GM12878 (cell line): ENCODE results near the gene GOSR2. TPM values are rescaled to one million over a fixed set of nuclear protein-coding genes. Genes with fewer than 3 reads are reported as not detected.

ENCODE experiments used
- ATAC-seq: fragments of 200-7000 bp; cut with Tn5 transposase; 3 replicates; pipeline ENCODE4 v1.9.1; 2020; ENCODE audit warnings: mild to moderate bottlenecking, moderate library complexity
- BruUV-seq: library from RNA; stranded (reverse); fragments of 400-500 nt; replicated peaks from 2 replicates; lab custom pipeline; 2021; lab: Mats Ljungman, UMichigan
- CTCF ChIA-PET: fragments of 300-600 bp; sonication (Branson Sonifier 250); formaldehyde crosslinking; extraction: SDS; loops from one replicate; lab custom pipeline; 2021; ENCODE audit warnings: inconsistent platforms; lab: Yijun Ruan, JAX
- POLR2A ChIA-PET: fragments of 350-600 bp; formaldehyde crosslinking; extraction: SDS; loops from one replicate; lab custom pipeline; 2021; ENCODE audit warnings: inconsistent platforms; lab: Charles Lee
- RAD21 ChIA-PET: fragments of 300-600 bp; sonication (Branson Sonifier 250); formaldehyde crosslinking; loops from one replicate; lab custom pipeline; 2023; ENCODE audit warnings: antibody characterized with exemption; ENCODE audit not compliant: unreplicated experiment; lab: Charles Lee
- SMC1A ChIA-PET: fragments of 300-600 bp; sonication (Branson Sonifier 250); formaldehyde crosslinking; loops from one replicate; lab custom pipeline; 2023; ENCODE audit not compliant: unreplicated experiment, uncharacterized antibody; lab: Charles Lee
- DNase-seq: peaks from one replicate; pipeline ENCODE4 v3.0.0-alpha.2; 2011; ENCODE audit warnings: low read depth, low spot score
- FAIRE-seq: peaks from 3 replicates; lab custom pipeline; 2011; peaks lifted over from hg19 to GRCh38; lab: Jason Lieb, UNC
- H2AFZ ChIP-seq: 2 replicates; pipeline ENCODE4 v1.6.0; 2011; ENCODE audit warnings: low read depth, low read length, control low read depth; ENCODE audit not compliant: control insufficient read depth
- H3K27ac ChIP-seq: 2 replicates; pipeline ENCODE4 v1.5.1; 2011; ENCODE audit warnings: control low read depth; ENCODE audit not compliant: control insufficient read depth, insufficient read depth
- H3K27me3 ChIP-seq, 2 experiments: replicated peaks in 1 of 2; 2 replicates each; pipeline versions ENCODE4 v1.6.0 to v1.6.1; 2011; ENCODE audit warnings: low read length in 1 of 2; ENCODE audit not compliant: control insufficient read depth in 2 of 2, insufficient read depth in 2 of 2
- H3K36me3 ChIP-seq, 2 experiments: 2 replicates each; pipeline ENCODE4 v1.5.1; 2011; ENCODE audit warnings: low read length in 1 of 2; ENCODE audit not compliant: control insufficient read depth in 2 of 2, insufficient read depth in 2 of 2
- H3K4me1 ChIP-seq: 2 replicates; pipeline ENCODE4 v1.6.1; 2011; ENCODE audit warnings: mild to moderate bottlenecking, low read length, moderate library complexity, mixed read lengths; ENCODE audit not compliant: control insufficient read depth, insufficient read depth
- H3K4me2 ChIP-seq: 2 replicates; pipeline ENCODE4 v1.6.0; 2011; ENCODE audit warnings: control low read depth; ENCODE audit not compliant: control insufficient read depth, insufficient read depth
- H3K4me3 ChIP-seq: fragments of 200-600 bp; sonication (generic); 2 replicates; pipeline ENCODE4 v1.5.1; 2016
- H3K79me2 ChIP-seq: 2 replicates; pipeline ENCODE4 v1.6.0; 2011; ENCODE audit warnings: low read length; ENCODE audit not compliant: control insufficient read depth, insufficient read depth
- H3K9ac ChIP-seq: 2 replicates; pipeline ENCODE4 v1.8.0; 2011; ENCODE audit warnings: low read length, control low read depth, mixed read lengths; ENCODE audit not compliant: control insufficient read depth, insufficient read depth
- H3K9me3 ChIP-seq: replicated peaks from 3 replicates; pipeline ENCODE4 v1.5.1; 2011; ENCODE audit warnings: mild to moderate bottlenecking, low read length; ENCODE audit not compliant: control insufficient read depth, insufficient read depth
- H4K20me1 ChIP-seq: 2 replicates; pipeline ENCODE4 v1.6.0; 2011; ENCODE audit not compliant: control insufficient read depth, insufficient read depth
- BACH1 ChIP-seq: fragments of 450-650 bp; IDR thresholded peaks from 2 replicates; pipeline ENCODE4 v1.6.1; 2017; ENCODE audit warnings: mild to moderate bottlenecking, borderline replicate concordance
- BRCA1 ChIP-seq: IDR thresholded peaks from 2 replicates; pipeline ENCODE4 v1.6.1; 2011; ENCODE audit warnings: low read depth, low read length, improper control_type of control experiment
- FOXM1 ChIP-seq: IDR thresholded peaks from 2 replicates; pipeline ENCODE4 v1.6.1; 2012; ENCODE audit warnings: low read depth, mild to moderate bottlenecking, inconsistent platforms, low read length, moderate library complexity
- HDAC2 ChIP-seq: fragments of 200-600 bp; sonication (generic); IDR thresholded peaks from 2 replicates; pipeline ENCODE4 v1.6.1; 2017
- IRF3 ChIP-seq: fragments of 450-650 bp; IDR thresholded peaks from 2 replicates; pipeline ENCODE4 v1.6.1; 2014; ENCODE audit warnings: mild to moderate bottlenecking
- NR2C1 ChIP-seq: fragments of 450-650 bp; IDR thresholded peaks from 2 replicates; pipeline ENCODE4 v1.6.1; 2017; ENCODE audit warnings: antibody characterized with exemption, mild to moderate bottlenecking, moderate library complexity
- PAX8 ChIP-seq: fragments of 450-650 bp; IDR thresholded peaks from 2 replicates; pipeline ENCODE4 v1.6.1; 2017; ENCODE audit warnings: mild to moderate bottlenecking, moderate library complexity
- YY1 ChIP-seq: IDR thresholded peaks from 2 replicates; pipeline ENCODE4 v1.6.1; 2011; ENCODE audit warnings: low read depth, mild to moderate bottlenecking, low read length
- whole genome bisulfite sequencing: methylation state at CpG from one replicate; pipeline ENCODE4 v1.1.6; 2016; ENCODE audit warnings: low lambda C conversion rate; ENCODE audit not compliant: insufficient replicate concordance, insufficient coverage; ENCODE audit errors: missing lambda C conversion rate; 5-methylcytosine and 5-hydroxymethylcytosine counted together
- in situ Hi-C: fragments of 300-500 bp; cut with MboI; formaldehyde crosslinking; loops from 9 replicates; pipeline ENCODE4 v1.14.3; 2018; ENCODE audit warnings: mixed read lengths
- intact Hi-C: fragments of 100-400 bp; cut with micrococcal nuclease; formaldehyde crosslinking; loops from one replicate; pipeline ENCODE4 v1.14.2; 2022; ENCODE audit not compliant: unreplicated experiment
- polyA plus RNA-seq, 11 experiments: library from polyadenylated mRNA; depleted of rRNA in 4 of 11; unstranded in 6 of 11; stranded (reverse) in 5 of 11; fragments of >200 nt; fragmentation: Nextera tagmentation in 4 of 11; fragmentation: Illumina TruSeq in 1 of 11; extraction: Ambion mirVana in 4 of 11; extraction: Trizol in 1 of 11; gene quantifications; 1 replicate in 1 of 11; 2 replicates in 10 of 11; pipeline versions ENCODE4 v1.2.1 to v1.2.3, GENCODE V29; 2011 to 2016; ENCODE audit warnings: inconsistent platforms in 2 of 11, missing spikeins in 2 of 11, low read depth in 1 of 11
- total RNA-seq, 4 experiments: library from RNA; depleted of rRNA in 3 of 4; stranded (reverse); fragments of >200 nt in 3 of 4; fragmentation: Illumina TruSeq in 1 of 4; extraction: Trizol in 1 of 4; gene quantifications; 2 replicates each; pipeline versions ENCODE4 v1.2.1 to v1.2.3, GENCODE V29; 2013 to 2021
- TF ChIP-seq, protein P1 (sequence below): fragments of 450-650 bp; formaldehyde crosslinking; IDR thresholded peaks from 2 replicates; pipeline ENCODE4 v1.4.0; 2020; ENCODE audit warnings: mild to moderate bottlenecking, moderate library complexity
- TF ChIP-seq, protein P2 (sequence below): fragments of 450-650 bp; IDR thresholded peaks from 2 replicates; pipeline ENCODE4 v1.6.1; 2017; ENCODE audit warnings: borderline replicate concordance

Gene GOSR2
- total and polyA plus RNA-seq, 10 of the 15 experiments (the other 5 are each of a cell fraction or from before 2014, with no cell fraction given): 30.1 to 64.5 (median 47.0) TPM

GRCh38 chr17:46911311-46911710 lies 11.6 kb upstream of the GOSR2 start:
- Histone ChIP-seq H3K79me2 (no peaks in the 10 kb centered on the region), H3K27ac (no peak overlapping the region), H3K4me3 (no peak overlapping the region), H3K27me3 (peaks cover 0 to 2% of the 10 kb centered on the region in 2 experiments; a peak in 1 of 4 replicates), H4K20me1 (no peaks in the 10 kb centered on the region), H3K9me3 (no peaks in the 10 kb centered on the region), H3K36me3 (no peaks in the 10 kb centered on the region), H3K4me1 (no peaks in the 10 kb centered on the region)
- DNase-seq (no peak), FAIRE-seq (no peak)
- SMC1A ChIA-PET: no interaction called here
- no TSS peak for BruUV-seq
- TF ChIP-seq YY1 (no peak), BRCA1 (no peak), NR2C1 (no peak), HDAC2 (no peak), PAX8 (no peak), IRF3 (no peak), BACH1 (no peak), FOXM1 (no peak)
- TF ChIP-seq, protein P1, sequence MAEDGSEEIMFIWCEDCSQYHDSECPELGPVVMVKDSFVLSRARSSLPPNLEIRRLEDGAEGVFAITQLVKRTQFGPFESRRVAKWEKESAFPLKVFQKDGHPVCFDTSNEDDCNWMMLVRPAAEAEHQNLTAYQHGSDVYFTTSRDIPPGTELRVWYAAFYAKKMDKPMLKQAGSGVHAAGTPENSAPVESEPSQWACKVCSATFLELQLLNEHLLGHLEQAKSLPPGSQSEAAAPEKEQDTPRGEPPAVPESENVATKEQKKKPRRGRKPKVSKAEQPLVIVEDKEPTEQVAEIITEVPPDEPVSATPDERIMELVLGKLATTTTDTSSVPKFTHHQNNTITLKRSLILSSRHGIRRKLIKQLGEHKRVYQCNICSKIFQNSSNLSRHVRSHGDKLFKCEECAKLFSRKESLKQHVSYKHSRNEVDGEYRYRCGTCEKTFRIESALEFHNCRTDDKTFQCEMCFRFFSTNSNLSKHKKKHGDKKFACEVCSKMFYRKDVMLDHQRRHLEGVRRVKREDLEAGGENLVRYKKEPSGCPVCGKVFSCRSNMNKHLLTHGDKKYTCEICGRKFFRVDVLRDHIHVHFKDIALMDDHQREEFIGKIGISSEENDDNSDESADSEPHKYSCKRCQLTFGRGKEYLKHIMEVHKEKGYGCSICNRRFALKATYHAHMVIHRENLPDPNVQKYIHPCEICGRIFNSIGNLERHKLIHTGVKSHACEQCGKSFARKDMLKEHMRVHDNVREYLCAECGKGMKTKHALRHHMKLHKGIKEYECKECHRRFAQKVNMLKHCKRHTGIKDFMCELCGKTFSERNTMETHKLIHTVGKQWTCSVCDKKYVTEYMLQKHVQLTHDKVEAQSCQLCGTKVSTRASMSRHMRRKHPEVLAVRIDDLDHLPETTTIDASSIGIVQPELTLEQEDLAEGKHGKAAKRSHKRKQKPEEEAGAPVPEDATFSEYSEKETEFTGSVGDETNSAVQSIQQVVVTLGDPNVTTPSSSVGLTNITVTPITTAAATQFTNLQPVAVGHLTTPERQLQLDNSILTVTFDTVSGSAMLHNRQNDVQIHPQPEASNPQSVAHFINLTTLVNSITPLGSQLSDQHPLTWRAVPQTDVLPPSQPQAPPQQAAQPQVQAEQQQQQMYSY: no peak
- TF ChIP-seq, protein P2, sequence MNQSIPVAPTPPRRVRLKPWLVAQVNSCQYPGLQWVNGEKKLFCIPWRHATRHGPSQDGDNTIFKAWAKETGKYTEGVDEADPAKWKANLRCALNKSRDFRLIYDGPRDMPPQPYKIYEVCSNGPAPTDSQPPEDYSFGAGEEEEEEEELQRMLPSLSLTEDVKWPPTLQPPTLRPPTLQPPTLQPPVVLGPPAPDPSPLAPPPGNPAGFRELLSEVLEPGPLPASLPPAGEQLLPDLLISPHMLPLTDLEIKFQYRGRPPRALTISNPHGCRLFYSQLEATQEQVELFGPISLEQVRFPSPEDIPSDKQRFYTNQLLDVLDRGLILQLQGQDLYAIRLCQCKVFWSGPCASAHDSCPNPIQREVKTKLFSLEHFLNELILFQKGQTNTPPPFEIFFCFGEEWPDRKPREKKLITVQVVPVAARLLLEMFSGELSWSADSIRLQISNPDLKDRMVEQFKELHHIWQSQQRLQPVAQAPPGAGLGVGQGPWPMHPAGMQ: no peak
- TF ChIP-seq, all 136 proteins: peak for 0
- ATAC-seq: no peak
- ChIA-PET RAD21 (no interaction called here), POLR2A (no interaction called here), CTCF (no interaction called here)
- H2AFZ ChIP-seq: no peak overlapping the region
- WGBS: 44% methylated on average over 3 of the region's 3 CpGs
- no peak overlapping the region for H3K9ac ChIP-seq
- intact Hi-C loops: no loop called here
- in situ Hi-C loops: loop anchor here (5.0 kb wide), 1 partner anchor 49 kb away; no protein-coding TSS in a partner anchor
- no peak overlapping the region for H3K4me2 ChIP-seq
